ENCODE measurements around the gene KCNH8.
"Not testable (repeated sequence)": the region's sequence is repeated elsewhere in the genome, so short reads cannot be mapped to it uniquely, and the experiment has no call there.

Gene KCNH8

GRCh38 chr3:19233882-19234784 is 85.8 kb downstream of the KCNH8 start:
- not testable (repeated sequence) for H3K4me3 ChIP-seq (ENCODE audit: low read length in 2 of 2); H2BK15ac ChIP-seq (ENCODE audit: low read length); H3K36me3 ChIP-seq (replicated peaks in 1 of 2; ENCODE audit: control insufficient read depth in 2 of 2, insufficient read depth in 2 of 2, low read length in 2 of 2); H3K27ac ChIP-seq (replicated peaks; ENCODE audit: low read length); H2AFZ ChIP-seq (ENCODE audit: low read length); H4K91ac ChIP-seq (ENCODE audit: low read depth, low read length, poor library complexity); H3K14ac ChIP-seq (ENCODE audit: low read length); H3K27me3 ChIP-seq (ENCODE audit: control insufficient read depth in 3 of 3, insufficient read depth in 3 of 3, low read depth in 1 of 3, low read length in 3 of 3); H3K9me3 ChIP-seq (replicated peaks in 1 of 2; ENCODE audit: control insufficient read depth in 2 of 2, insufficient read depth in 1 of 2, low read depth in 1 of 2, low read length in 2 of 2); H2BK12ac ChIP-seq (ENCODE audit: low read length); H3K4me2 ChIP-seq (ENCODE audit: insufficient read depth, low read length, poor library complexity, severe bottlenecking); H3K4ac ChIP-seq (ENCODE audit: low read length); H2BK120ac ChIP-seq (ENCODE audit: low read depth, low read length); DNase-seq (ENCODE audit: low spot score); H3K79me1 ChIP-seq (ENCODE audit: low read depth, low read length); H2BK5ac ChIP-seq (ENCODE audit: low read length); H2AK5ac ChIP-seq (ENCODE audit: low read depth, low read length); H3K9ac ChIP-seq (ENCODE audit: low read depth, low read length, poor library complexity); H3K4me1 ChIP-seq (ENCODE audit: control insufficient read depth in 2 of 2, insufficient read depth in 1 of 2, low read depth in 1 of 2, low read length in 2 of 2)
- no CpG with 5 or more reads among the region's 53 CpGs for WGBS, 2 donors (ENCODE audit: extremely low coverage in 2 of 2, insufficient read length in 2 of 2, insufficient replicate concordance in 1 of 2)
- Histone ChIP-seq H3K23ac (ENCODE audit: low read depth, low read length, poor library complexity) (peak overlapping the region; percentile 80), H4K8ac (ENCODE audit: low read depth, low read length) (peak overlapping the region; percentile 23), H3K18ac (ENCODE audit: low read length) (peak overlapping the region; percentile 48)

- no peak overlapping the region for H3K4me2 ChIP-seq (ENCODE audit: insufficient read depth, low read length, poor library complexity, severe bottlenecking)
- peaks cover 0 to 1% of the 10 kb centered on the region in 2 donors for H3K4me1 ChIP-seq (ENCODE audit: control insufficient read depth in 2 of 2, insufficient read depth in 1 of 2, low read depth in 1 of 2, low read length in 2 of 2)
- no peak overlapping the region for H2AFZ ChIP-seq (ENCODE audit: low read length)
- WGBS, 2 donors (ENCODE audit: extremely low coverage in 2 of 2, insufficient read length in 2 of 2, insufficient replicate concordance in 1 of 2), result no CpG with 5 or more reads among the region's 2 CpGs
- H3K23ac ChIP-seq (ENCODE audit: low read depth, low read length, poor library complexity), result no peak overlapping the region
- H3K9ac ChIP-seq (ENCODE audit: low read depth, low read length, poor library complexity), result no peak overlapping the region
- no peak overlapping the region for H2BK120ac ChIP-seq (ENCODE audit: low read depth, low read length)
- DNase-seq (ENCODE audit: low spot score), result no peak
- H4K8ac ChIP-seq (ENCODE audit: low read depth, low read length), result no peak overlapping the region
- H3K14ac ChIP-seq (ENCODE audit: low read length), result no peak overlapping the region
- H3K27ac ChIP-seq (replicated peaks; ENCODE audit: low read length), result no peak overlapping the region
- H3K4ac ChIP-seq (ENCODE audit: low read length), result no peak overlapping the region
- no peak overlapping the region for H2BK12ac ChIP-seq (ENCODE audit: low read length)
- H3K9me3 ChIP-seq (replicated peaks in 1 of 2; ENCODE audit: control insufficient read depth in 2 of 2, insufficient read depth in 1 of 2, low read depth in 1 of 2, low read length in 2 of 2), result no peaks in the 10 kb centered on the region
- no peak overlapping the region for H2BK5ac ChIP-seq (ENCODE audit: low read length)
- H2BK15ac ChIP-seq (ENCODE audit: low read length), result no peak overlapping the region
- H3K18ac ChIP-seq (ENCODE audit: low read length), result no peak overlapping the region
- H4K91ac ChIP-seq (ENCODE audit: low read depth, low read length, poor library complexity), result no peak overlapping the region
- H3K27me3 ChIP-seq (ENCODE audit: control insufficient read depth in 3 of 3, insufficient read depth in 3 of 3, low read depth in 1 of 3, low read length in 3 of 3), result no peaks in the 10 kb centered on the region
- no peaks in the 10 kb centered on the region for H3K36me3 ChIP-seq (replicated peaks in 1 of 2; ENCODE audit: control insufficient read depth in 2 of 2, insufficient read depth in 2 of 2, low read length in 2 of 2)
- H3K4me3 ChIP-seq (ENCODE audit: low read length in 2 of 2), result no peak overlapping the region
- no peak overlapping the region for H2AK5ac ChIP-seq (ENCODE audit: low read depth, low read length)
- H3K79me1 ChIP-seq (ENCODE audit: low read depth, low read length), result no peaks in the 10 kb centered on the region
Observed at GRCh38 chr3:19248143-19248542, 99.8 kb downstream of the KCNH8 start.

- no peaks in the 10 kb centered on the region for H3K27me3 ChIP-seq (ENCODE audit: control insufficient read depth in 3 of 3, insufficient read depth in 3 of 3, low read depth in 1 of 3, low read length in 3 of 3)
Observed at GRCh38 chr3:19248767-19249166, 100.5 kb downstream of the KCNH8 start.

GRCh38 chr3:19250959-19251610 is 102.8 kb downstream of the KCNH8 start:
- no peak overlapping the region for H2AK5ac ChIP-seq (ENCODE audit: low read depth, low read length)
- H2BK120ac ChIP-seq (ENCODE audit: low read depth, low read length), result no peak overlapping the region
- H3K4me2 ChIP-seq (ENCODE audit: insufficient read depth, low read length, poor library complexity, severe bottlenecking), result no peak overlapping the region
- H3K18ac ChIP-seq (ENCODE audit: low read length), result no peak overlapping the region
- H2AFZ ChIP-seq (ENCODE audit: low read length), result no peak overlapping the region
- H3K23ac ChIP-seq (ENCODE audit: low read depth, low read length, poor library complexity), result no peak overlapping the region
- H3K4ac ChIP-seq (ENCODE audit: low read length), result no peak overlapping the region
- H3K9me3 ChIP-seq (replicated peaks in 1 of 2; ENCODE audit: control insufficient read depth in 2 of 2, insufficient read depth in 1 of 2, low read depth in 1 of 2, low read length in 2 of 2), result no peaks in the 10 kb centered on the region
- peak overlapping the region; percentile 42 for H4K91ac ChIP-seq (ENCODE audit: low read depth, low read length, poor library complexity)
- no peak overlapping the region for H4K8ac ChIP-seq (ENCODE audit: low read depth, low read length)
- no peak overlapping the region for H3K27ac ChIP-seq (replicated peaks; ENCODE audit: low read length)
- no peak for DNase-seq (ENCODE audit: low spot score)
- H3K14ac ChIP-seq (ENCODE audit: low read length), result no peak overlapping the region
- H3K9ac ChIP-seq (ENCODE audit: low read depth, low read length, poor library complexity), result no peak overlapping the region
- H3K36me3 ChIP-seq (replicated peaks in 1 of 2; ENCODE audit: control insufficient read depth in 2 of 2, insufficient read depth in 2 of 2, low read length in 2 of 2), result no peaks in the 10 kb centered on the region
- H3K27me3 ChIP-seq (ENCODE audit: control insufficient read depth in 3 of 3, insufficient read depth in 3 of 3, low read depth in 1 of 3, low read length in 3 of 3), result no peaks in the 10 kb centered on the region
- peaks cover 0 to 1% of the 10 kb centered on the region in 2 donors for H3K4me1 ChIP-seq (ENCODE audit: control insufficient read depth in 2 of 2, insufficient read depth in 1 of 2, low read depth in 1 of 2, low read length in 2 of 2)
- H2BK15ac ChIP-seq (ENCODE audit: low read length), result no peak overlapping the region
- WGBS, 2 donors (ENCODE audit: extremely low coverage in 2 of 2, insufficient read length in 2 of 2, insufficient replicate concordance in 1 of 2), result no CpG with 5 or more reads among the region's 6 CpGs
- H2BK5ac ChIP-seq (ENCODE audit: low read length), result no peak overlapping the region
- no peaks in the 10 kb centered on the region for H3K79me1 ChIP-seq (ENCODE audit: low read depth, low read length)
- no peak overlapping the region for H2BK12ac ChIP-seq (ENCODE audit: low read length)
- H3K4me3 ChIP-seq (ENCODE audit: low read length in 2 of 2), result no peak overlapping the region

More at GRCh38 chr3:19248767-19249166, 100.5 kb downstream of the KCNH8 start:
- H2BK5ac ChIP-seq (ENCODE audit: low read length), result no peak overlapping the region
- no CpG with 5 or more reads among the region's 1 CpG for WGBS, 2 donors (ENCODE audit: extremely low coverage in 2 of 2, insufficient read length in 2 of 2, insufficient replicate concordance in 1 of 2)
- H3K9ac ChIP-seq (ENCODE audit: low read depth, low read length, poor library complexity), result no peak overlapping the region
- H3K18ac ChIP-seq (ENCODE audit: low read length), result no peak overlapping the region
- H2BK120ac ChIP-seq (ENCODE audit: low read depth, low read length), result no peak overlapping the region
- H4K8ac ChIP-seq (ENCODE audit: low read depth, low read length), result no peak overlapping the region
- no peak overlapping the region for H2AFZ ChIP-seq (ENCODE audit: low read length)
- no peak overlapping the region for H3K4ac ChIP-seq (ENCODE audit: low read length)
- no peaks in the 10 kb centered on the region for H3K36me3 ChIP-seq (replicated peaks in 1 of 2; ENCODE audit: control insufficient read depth in 2 of 2, insufficient read depth in 2 of 2, low read length in 2 of 2)
- no peak overlapping the region for H2AK5ac ChIP-seq (ENCODE audit: low read depth, low read length)
- no peak overlapping the region for H3K14ac ChIP-seq (ENCODE audit: low read length)
- H4K91ac ChIP-seq (ENCODE audit: low read depth, low read length, poor library complexity), result no peak overlapping the region
- no peak overlapping the region for H3K23ac ChIP-seq (ENCODE audit: low read depth, low read length, poor library complexity)
- H3K79me1 ChIP-seq (ENCODE audit: low read depth, low read length), result no peaks in the 10 kb centered on the region
- no peak overlapping the region for H3K4me2 ChIP-seq (ENCODE audit: insufficient read depth, low read length, poor library complexity, severe bottlenecking)
- H3K27ac ChIP-seq (replicated peaks; ENCODE audit: low read length), result no peak overlapping the region
- no peak for DNase-seq (ENCODE audit: low spot score)
- H3K9me3 ChIP-seq (replicated peaks in 1 of 2; ENCODE audit: control insufficient read depth in 2 of 2, insufficient read depth in 1 of 2, low read depth in 1 of 2, low read length in 2 of 2), result no peaks in the 10 kb centered on the region
- H2BK12ac ChIP-seq (ENCODE audit: low read length), result no peak overlapping the region
- H3K4me1 ChIP-seq (ENCODE audit: control insufficient read depth in 2 of 2, insufficient read depth in 1 of 2, low read depth in 1 of 2, low read length in 2 of 2), result peaks cover 0 to 1% of the 10 kb centered on the region in 2 donors
- H2BK15ac ChIP-seq (ENCODE audit: low read length), result no peak overlapping the region
- H3K4me3 ChIP-seq (ENCODE audit: low read length in 2 of 2), result no peak overlapping the region
